Liver (tissue), 3 donors: ENCODE measurements around the gene ACAT1.

Experiments used
- EGR1 ChIP-seq, 2 donors: IDR thresholded peaks; 2 replicates each; pipeline ENCODE4 v1.6.1; 2016 to 2018; ENCODE audit warnings: antibody characterized with exemption in 2 of 2, low read depth in 2 of 2
- FOXA1 ChIP-seq: IDR thresholded peaks from 2 replicates; pipeline ENCODE4 v1.6.1; 2016; ENCODE audit warnings: antibody characterized with exemption
- SP1 ChIP-seq: IDR thresholded peaks from 2 replicates; pipeline ENCODE4 v1.6.1; 2018; ENCODE audit warnings: antibody characterized with exemption, mild to moderate bottlenecking
- YY1 ChIP-seq: IDR thresholded peaks from 2 replicates; pipeline ENCODE4 v1.6.1; 2016; ENCODE audit warnings: antibody characterized with exemption, mild to moderate bottlenecking
- TF ChIP-seq, protein P1 (sequence below): fragments of 150-350 bp; IDR thresholded peaks from 2 replicates; pipeline ENCODE4 v1.5.1; 2017; ENCODE audit warnings: improper control_type of control experiment, low read depth, low read length; ENCODE audit not compliant: missing input control
- TF ChIP-seq, protein P2 (sequence below): IDR thresholded peaks from 2 replicates; pipeline ENCODE4 v1.6.1; 2016; ENCODE audit warnings: antibody characterized with exemption, mild to moderate bottlenecking
- TF ChIP-seq, protein P3 (sequence below): IDR thresholded peaks from 2 replicates; pipeline ENCODE4 v1.6.1; 2016; ENCODE audit warnings: antibody characterized with exemption
- donor health status: healthy.
- donor health status: healthy.

DNA sequence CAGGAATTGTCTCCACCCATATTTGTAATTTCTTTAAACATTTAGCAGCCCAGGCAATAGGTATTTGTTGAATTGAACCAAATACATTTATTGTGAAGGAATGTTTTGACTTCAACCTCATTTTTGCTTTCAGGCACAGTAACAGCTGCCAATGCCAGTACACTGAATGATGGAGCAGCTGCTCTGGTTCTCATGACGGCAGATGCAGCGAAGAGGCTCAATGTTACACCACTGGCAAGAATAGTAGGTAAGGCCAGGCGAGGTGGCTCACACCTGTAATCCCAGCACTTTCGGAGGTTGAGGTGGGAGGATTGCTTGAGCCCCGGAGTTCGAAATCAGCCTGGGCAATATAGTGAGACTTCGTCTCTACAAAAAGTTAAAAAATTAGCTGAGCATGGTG is 20.9 kb downstream of the ACAT1 start:
- TF ChIP-seq, protein P1, sequence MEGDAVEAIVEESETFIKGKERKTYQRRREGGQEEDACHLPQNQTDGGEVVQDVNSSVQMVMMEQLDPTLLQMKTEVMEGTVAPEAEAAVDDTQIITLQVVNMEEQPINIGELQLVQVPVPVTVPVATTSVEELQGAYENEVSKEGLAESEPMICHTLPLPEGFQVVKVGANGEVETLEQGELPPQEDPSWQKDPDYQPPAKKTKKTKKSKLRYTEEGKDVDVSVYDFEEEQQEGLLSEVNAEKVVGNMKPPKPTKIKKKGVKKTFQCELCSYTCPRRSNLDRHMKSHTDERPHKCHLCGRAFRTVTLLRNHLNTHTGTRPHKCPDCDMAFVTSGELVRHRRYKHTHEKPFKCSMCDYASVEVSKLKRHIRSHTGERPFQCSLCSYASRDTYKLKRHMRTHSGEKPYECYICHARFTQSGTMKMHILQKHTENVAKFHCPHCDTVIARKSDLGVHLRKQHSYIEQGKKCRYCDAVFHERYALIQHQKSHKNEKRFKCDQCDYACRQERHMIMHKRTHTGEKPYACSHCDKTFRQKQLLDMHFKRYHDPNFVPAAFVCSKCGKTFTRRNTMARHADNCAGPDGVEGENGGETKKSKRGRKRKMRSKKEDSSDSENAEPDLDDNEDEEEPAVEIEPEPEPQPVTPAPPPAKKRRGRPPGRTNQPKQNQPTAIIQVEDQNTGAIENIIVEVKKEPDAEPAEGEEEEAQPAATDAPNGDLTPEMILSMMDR, result no peak
- TF ChIP-seq, protein P2, sequence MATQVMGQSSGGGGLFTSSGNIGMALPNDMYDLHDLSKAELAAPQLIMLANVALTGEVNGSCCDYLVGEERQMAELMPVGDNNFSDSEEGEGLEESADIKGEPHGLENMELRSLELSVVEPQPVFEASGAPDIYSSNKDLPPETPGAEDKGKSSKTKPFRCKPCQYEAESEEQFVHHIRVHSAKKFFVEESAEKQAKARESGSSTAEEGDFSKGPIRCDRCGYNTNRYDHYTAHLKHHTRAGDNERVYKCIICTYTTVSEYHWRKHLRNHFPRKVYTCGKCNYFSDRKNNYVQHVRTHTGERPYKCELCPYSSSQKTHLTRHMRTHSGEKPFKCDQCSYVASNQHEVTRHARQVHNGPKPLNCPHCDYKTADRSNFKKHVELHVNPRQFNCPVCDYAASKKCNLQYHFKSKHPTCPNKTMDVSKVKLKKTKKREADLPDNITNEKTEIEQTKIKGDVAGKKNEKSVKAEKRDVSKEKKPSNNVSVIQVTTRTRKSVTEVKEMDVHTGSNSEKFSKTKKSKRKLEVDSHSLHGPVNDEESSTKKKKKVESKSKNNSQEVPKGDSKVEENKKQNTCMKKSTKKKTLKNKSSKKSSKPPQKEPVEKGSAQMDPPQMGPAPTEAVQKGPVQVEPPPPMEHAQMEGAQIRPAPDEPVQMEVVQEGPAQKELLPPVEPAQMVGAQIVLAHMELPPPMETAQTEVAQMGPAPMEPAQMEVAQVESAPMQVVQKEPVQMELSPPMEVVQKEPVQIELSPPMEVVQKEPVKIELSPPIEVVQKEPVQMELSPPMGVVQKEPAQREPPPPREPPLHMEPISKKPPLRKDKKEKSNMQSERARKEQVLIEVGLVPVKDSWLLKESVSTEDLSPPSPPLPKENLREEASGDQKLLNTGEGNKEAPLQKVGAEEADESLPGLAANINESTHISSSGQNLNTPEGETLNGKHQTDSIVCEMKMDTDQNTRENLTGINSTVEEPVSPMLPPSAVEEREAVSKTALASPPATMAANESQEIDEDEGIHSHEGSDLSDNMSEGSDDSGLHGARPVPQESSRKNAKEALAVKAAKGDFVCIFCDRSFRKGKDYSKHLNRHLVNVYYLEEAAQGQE, result no peak
- TF ChIP-seq YY1 (no peak), EGR1 (IDR thresholded peaks at IDR 0.05; ENCODE audit: low read depth in 2 of 2) (no peak), FOXA1 (no peak), SP1 (no peak)
- TF ChIP-seq, protein P3, sequence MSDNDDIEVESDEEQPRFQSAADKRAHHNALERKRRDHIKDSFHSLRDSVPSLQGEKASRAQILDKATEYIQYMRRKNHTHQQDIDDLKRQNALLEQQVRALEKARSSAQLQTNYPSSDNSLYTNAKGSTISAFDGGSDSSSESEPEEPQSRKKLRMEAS, result no peak
